Measurements from ENCODE around the gene CD177.

- TF ChIP-seq, protein P1, sequence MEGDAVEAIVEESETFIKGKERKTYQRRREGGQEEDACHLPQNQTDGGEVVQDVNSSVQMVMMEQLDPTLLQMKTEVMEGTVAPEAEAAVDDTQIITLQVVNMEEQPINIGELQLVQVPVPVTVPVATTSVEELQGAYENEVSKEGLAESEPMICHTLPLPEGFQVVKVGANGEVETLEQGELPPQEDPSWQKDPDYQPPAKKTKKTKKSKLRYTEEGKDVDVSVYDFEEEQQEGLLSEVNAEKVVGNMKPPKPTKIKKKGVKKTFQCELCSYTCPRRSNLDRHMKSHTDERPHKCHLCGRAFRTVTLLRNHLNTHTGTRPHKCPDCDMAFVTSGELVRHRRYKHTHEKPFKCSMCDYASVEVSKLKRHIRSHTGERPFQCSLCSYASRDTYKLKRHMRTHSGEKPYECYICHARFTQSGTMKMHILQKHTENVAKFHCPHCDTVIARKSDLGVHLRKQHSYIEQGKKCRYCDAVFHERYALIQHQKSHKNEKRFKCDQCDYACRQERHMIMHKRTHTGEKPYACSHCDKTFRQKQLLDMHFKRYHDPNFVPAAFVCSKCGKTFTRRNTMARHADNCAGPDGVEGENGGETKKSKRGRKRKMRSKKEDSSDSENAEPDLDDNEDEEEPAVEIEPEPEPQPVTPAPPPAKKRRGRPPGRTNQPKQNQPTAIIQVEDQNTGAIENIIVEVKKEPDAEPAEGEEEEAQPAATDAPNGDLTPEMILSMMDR (IDR thresholded peaks at IDR 0.05; ENCODE audit: low read depth, low read length): no peak
- TF ChIP-seq EZH2phosphoT487 (IDR thresholded peaks at IDR 0.05; ENCODE audit: low read depth): no peak
Observed at GRCh38 chr19:43332058-43332922, 21.2 kb upstream of the CD177 start.

Measured in OCI-LY3 (cell line).